T follicular helper cell (primary cell): ENCODE measurements around the gene OGFR.
A peak's percentile ranks its signal among the peaks of the same experiment; 100 is the strongest.

ENCODE experiments used
- DNase-seq: peaks from one replicate; pipeline ENCODE4 v3.0.0-alpha.2; 2020; ENCODE audit warnings: low read depth

OGFR gene

GRCh38 chr20:62815066-62815991, 10.7 kb downstream of the OGFR start:
- no peak for DNase-seq

GRCh38 chr20:62816031-62816883, 11.6 kb downstream of the OGFR start:
- no peak for DNase-seq

DNA sequence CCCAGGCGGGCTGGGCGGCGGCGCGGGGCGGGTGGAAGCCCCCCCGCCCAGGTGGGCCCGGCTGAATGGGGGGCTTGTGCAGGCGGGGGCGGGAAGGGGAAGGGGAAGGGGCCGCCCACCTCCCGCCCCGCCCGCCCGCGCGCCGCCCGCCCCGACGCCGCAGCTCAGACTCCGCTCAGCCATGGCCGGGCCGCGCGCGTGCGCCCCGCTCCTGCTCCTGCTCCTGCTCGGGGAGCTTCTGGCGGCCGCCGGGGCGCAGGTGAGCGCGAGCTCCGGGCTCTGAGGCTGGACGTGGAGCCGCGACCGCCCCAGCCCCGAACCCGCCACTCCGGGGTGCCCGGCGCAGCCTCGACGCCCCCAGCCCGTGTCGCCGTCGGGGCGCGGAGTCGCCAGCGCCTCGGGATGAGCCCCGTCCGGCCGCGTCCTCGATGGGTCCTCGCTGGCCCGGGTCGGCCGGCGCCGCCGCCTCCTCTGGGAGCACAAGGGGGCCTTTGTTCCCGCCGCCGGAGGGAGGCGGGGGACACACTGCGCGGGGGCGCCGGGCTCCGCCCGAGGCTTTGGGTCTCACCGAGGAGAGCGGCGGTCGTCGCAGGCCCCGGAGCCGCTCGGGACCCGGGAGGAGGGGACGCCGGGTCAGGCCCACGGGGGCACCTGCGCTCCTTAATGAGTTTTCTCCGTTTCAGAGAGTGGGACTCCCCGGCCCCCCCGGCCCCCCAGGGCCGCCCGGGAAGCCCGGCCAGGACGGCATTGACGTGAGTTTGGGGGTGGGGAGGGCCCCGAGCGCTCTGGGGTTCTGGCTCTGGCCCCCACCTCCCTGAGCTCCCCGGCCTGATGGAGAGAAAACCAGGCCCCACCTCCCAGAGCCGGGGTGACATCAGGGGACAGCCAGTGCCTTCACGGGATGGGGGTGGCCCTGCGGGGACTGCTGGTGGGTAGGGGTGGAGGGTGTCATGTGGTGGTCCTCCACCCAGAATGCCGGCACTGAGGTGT, 12.5 kb downstream of the OGFR start, which contains the start of gene COL9A3:
TSS of gene COL9A3 (plus strand) at position 167 of the 990 bp plus-strand sequence. CDS start at position 182, 15 bp downstream.
- DNase-seq: no peak

GRCh38 chr20:62817975-62818591, 13.4 kb downstream of the OGFR start:
- no peak for DNase-seq

DNA sequence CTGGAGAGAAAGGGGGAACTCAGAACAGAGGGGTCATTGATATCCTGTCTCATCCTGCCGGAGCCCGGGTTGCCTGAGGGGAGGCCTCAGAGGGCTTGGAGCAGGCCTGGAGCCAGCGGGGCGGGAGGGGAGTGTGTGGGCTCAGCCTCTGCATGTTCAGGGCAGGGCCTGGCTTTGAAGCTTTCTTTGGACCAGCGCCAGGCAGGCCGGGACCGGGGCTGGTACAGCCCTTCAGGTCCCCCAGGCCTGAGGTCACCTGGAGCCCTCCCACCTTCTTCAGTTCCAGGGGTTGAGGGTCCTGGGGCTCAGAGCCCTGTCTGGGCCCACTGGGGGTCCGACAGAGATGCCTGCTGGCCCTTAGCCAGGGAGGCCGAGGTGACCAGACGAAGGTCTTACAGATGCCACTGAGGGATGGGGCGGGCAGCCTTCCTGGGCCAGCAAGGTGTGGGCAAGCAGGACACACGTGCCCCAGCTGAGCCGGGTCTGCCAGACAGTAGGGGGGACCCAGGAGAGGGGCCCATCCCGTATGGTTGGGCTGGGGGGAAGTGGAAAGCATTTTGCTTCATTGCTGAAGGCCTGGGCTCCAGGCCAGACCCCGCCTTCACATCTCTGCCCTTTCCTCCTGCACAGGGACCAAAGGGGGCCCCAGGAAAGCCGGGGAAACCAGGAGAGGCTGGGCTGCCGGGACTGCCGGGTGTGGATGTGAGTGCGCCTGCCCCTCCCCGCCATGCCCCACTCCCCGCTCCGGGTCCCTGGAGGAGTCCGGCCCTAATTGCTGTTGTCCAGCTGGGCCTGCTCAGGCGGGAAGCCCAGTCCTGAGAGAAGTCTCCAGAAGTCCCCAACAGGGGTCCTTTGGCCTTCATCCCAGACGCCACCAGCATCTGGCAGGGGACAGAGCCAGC, 14.2 kb downstream of the OGFR start:
- DNase-seq: no peak

- no peak for DNase-seq
Measured at GRCh38 chr20:62819494-62820174, 15.0 kb downstream of the OGFR start.

GRCh38 chr20:62820208-62820961, 15.8 kb downstream of the OGFR start:
- DNase-seq: no peak

GRCh38 chr20:62820962-62821725, 16.5 kb downstream of the OGFR start:
- no peak for DNase-seq

- no peak for DNase-seq
Measured at GRCh38 chr20:62821726-62822210, 17.1 kb downstream of the OGFR start.

GRCh38 chr20:62822239-62822787, 17.7 kb downstream of the OGFR start:
- no peak for DNase-seq

DNA sequence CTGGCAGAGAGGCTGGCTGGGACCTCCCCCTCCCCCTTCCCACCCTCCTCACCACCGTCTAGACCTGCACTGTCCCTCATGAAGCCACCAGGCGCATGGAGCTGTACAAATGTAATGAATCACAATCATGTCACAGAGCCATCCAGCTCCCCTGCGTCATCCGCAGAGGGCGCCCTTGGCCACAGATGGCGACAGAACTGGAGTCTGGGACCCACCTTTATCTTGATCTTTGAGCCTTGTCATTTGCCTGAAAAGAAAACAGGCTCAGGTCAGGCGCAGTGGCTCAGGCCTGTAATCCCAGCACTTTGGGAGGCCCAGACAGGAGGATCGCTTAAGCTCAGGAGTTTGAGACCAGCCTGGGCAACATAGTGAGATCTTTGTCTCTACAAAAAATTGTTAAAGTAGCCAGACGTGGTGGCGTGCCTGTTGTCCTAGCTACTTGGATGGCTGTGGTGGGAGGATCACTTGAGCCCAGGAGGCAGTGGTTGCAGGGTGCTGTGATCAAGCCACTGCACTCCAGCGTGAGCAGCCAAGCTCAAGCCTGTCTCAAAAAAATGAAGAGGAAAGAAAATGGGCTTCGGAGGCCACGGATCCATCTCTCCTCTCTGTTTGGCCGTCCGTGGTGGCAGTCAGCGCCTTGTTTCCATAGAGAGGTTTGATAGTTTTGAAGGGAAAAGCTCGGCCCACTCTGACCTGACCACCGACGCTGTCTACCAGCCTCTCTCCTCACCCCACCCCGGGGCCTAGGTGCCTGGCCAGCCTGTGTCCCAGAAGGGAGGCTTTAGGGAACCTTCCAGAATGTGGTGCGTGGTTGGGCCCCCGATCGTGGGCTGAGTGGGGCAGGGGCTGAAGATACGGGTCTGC, 18.4 kb downstream of the OGFR start:
- no peak for DNase-seq

DNA sequence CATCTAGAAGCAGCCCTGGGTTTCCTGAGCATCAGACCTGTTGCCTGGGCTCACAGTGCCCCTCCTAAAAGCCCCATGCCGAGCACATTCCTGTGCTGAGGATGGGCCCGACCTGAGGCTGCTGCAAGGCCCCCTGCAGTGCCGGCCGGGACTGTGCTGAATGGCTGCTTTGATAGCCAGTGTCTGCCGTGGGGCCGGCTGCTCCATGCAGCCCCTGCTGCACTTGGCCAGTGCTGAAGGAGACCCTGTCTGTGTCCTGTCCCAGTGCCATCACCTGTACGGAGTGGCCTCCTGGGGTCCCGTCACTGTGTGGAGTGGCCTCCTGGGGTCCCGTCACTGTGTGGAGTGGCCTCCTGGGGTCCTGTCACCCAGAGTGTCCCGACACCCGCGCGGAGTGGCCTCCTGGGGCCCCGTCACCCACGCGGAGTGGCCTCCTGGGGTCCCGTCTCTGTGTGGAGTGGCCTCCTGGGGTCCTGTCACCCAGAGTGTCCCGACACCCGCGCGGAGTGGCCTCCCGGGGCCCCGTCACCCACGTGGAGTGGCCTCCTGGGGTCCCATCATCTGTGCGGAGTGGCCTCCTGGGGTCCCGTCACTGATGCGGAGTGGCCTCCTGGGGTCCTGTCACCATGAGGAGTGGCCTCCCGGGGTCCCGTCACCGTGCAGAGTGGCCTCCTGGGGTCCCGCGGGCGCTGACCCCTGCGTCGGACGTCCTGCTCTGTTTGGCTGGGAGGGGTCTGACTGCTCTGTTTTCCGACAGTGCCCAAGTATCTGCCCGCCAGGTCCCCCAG, 19.2 kb downstream of the OGFR start:
- no peak for DNase-seq

- DNase-seq: peak; percentile 47
Measured at GRCh38 chr20:62824476-62825332, 20.1 kb downstream of the OGFR start.

DNA sequence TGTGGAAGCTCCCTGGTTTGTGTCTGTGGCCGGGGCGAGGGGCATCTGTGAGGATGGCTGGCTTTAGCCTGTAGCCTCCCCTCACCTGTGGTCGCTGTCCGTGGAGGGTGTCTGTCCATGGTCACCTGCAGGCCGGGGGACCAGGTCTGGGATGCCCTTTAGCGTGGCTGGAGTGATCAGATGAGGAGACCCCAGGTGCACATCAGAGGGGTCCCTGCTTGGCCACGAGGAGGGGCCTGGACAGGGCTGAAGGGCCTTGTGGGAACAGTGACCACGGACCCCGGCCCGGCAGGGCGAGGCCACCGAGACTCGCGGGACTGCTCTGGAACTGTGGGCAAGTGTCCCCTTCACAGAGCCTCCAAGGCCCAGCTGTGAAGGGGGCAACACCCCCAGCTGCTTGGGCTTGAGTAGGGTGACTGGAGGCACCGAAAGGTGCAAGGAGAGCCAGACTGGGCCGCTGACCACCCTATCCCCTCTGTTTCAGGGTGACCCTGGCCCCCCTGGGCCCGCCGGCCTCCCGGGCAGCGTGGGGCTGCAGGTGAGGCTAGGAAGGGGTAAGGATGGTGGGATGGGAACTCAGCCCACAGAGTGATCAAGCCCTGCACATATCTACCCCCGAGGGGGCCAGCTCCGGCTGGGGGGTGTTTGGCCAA, 20.8 kb downstream of the OGFR start:
- no peak for DNase-seq
